Measurements from ENCODE around the gene COL4A4.

COL4A4 gene

DNA sequence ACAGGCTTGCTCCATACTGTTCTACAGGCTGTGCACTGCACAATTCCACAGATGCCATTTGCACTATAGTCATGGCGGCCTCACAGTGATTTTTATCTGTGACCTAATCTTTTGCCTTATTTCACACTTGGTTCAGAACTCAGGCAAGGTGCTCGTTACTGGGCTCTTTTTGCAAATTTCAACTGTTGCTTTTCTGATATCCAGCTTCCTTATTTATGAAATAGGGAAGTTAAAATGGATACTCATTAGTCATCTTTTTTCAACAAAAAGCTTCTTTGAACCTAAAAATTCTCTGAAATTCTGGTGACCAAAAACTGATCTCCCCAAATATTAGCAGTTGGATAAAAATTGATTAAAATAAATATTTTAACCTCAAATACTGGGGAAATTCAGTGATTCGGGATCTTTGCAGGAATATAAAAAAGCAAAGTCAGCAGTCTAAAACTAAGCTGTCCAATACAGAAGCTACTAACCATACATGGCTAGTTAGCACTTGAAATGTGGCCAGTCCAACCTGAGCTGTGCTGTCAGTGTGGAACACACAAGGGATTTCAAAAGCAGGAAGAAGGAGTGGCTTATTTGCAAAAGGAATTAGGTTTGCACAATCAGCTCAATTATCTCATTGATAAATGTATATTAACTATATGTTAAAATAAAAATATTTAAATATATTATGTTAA lies 134.4 kb downstream of the COL4A4 start:
- no peak for DNase-seq

DNA sequence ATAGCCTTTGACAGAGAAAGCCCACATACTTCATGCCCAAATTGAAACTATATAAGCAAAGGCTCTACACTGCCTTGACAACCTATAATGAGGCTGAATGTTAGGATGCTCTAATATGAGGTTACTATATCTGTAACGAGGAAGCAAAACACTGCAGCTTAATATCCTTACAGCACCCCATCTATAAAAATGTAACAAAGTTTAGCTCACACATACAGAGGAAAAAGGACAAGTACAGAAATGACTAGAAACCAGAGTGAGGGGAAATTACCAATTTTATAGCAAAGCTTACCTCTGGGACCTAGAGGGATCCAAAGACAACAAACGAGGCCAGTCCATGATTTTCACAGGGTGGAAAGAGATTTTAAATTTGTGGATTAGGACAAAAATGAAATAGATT lies 138.5 kb downstream of the COL4A4 start:
- DNase-seq: no peak

DNA sequence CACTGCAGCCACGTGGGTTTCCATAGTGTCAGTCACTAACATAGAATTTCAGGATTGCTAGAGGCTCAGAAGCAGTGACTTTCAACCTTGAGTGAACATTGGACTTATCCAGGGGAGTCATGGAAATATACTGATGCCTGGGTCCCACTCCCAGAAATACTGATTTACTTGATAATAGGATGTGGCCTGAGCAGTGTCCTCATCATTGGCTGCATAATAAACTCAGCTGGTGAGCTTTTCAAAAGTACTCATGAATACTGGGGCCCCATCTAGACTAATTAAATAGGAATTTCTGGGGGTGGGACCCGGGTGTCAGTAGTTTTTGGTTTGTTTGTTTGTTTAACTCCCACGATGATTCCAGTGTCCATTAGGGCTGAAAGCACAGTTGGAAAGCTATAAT lies 141.4 kb downstream of the COL4A4 start:
- DNase-seq: no peak

DNA sequence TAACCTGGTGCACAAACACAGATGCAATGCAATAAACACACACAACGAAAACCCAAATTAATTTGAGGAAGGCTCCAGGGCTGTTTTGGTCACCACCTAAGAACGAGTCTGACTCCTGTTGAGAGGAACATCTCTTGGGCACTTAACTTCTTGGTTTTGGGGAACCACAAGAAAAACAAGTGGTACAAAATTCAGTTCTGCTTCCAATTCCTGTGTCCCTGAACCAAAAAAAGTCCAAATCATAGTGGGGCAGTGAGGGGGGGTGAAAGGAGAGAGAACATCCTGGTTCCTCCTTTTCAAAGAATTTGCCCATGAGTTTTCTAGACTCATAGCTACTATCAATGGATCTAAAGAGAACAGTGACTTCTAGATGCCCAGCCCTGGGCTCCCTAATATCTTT lies 143.6 kb downstream of the COL4A4 start:
- DNase-seq: no peak

DNA sequence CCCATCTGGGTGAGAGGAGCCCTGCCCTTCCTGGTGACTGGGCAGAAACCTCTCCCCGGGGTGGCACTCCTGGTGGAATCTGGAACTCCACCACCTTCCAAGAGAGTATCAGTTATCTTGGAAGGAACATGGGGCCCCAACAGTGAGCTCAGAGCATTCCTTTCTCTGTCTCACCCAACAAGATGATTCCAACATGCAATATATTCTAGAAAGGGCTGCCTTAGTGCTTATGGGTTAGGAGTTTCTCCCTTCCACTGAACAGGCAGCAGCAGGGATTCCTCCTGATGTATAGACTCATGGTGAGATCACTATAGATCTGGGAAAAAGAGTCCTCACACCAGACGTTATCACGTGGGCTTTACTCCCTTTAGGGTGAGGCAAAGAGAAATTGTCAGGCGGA lies 147.1 kb downstream of the COL4A4 start:
- DNase-seq: no peak

DNA sequence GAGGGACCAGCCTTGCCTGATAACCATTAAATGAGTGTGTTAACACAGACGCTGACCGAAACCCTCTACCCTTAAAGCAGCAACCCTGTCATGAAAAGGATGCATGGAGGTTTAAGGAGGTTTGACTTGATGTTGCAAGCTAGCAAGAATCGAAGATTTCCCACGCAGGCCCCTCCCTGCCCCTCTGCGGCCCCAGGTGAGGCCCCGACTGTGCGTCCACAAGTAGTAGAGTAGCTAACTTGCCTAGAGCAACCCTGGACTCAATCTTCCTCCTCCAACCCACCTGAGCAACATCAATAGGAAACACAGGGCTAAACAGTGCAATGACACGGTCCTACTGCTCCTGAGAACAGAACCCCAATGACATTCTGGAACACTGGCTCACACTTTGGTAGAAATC lies 150.1 kb downstream of the COL4A4 start:
- no peak for DNase-seq

DNA sequence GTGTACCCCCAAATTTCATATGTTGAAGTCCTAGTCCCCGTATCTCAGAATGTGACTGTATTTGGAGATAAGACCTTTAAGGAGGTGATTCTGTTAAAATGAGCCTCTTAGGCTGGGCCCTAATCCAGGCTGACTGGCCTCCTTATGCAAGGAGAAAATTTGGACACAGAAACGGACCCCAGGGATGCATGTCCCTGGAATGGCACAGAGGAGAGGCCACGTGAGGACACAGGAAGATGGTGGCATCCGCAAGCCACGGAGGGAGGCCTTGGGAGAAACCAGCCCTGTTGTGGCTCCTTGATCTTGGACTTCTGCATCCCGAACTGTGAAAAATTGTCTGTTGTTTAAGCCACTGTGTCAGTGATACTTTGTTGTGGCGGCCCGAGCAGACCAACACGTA lies 150.7 kb downstream of the COL4A4 start:
- DNase-seq: no peak

DNA sequence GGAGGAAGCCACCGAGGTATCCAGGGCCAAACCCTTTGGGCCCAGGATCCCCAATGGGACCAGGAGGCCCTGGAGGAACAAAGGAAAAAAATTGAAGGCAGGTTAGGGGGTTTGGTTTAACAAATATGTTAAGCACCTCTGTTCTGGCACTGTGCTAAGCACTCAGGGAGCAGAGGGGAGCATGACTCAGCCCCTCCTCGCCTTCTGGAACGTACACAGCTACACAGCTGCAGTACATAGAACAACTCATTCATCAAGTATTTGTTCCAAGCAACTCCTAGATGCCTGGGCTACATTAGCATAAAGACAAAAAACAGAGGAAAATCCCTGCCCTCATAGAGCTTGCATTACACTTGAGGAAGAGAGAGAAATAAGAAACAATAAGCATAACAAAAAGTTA lies 153.6 kb downstream of the COL4A4 start:
- DNase-seq: no peak

DNA sequence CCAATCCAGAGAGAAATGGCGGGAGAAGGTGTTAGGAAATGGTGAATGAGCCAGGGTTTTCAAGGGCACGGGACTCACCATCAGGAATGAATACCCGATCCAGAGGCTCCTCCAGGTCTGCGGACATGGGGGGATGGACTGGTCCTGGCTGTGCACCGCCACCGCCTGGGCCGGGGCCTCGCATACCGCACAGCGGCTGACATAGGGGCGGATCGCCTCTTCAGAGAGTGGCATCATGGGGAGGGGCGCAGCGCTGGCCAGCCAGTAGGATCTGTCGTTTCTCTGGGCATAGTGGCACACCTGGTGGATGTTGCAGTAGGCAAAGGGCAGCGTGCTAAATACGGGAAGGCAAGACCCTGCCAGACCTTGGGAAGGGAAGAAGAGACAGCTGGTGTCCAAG lies 156.1 kb downstream of the COL4A4 start:
- DNase-seq: no peak

DNA sequence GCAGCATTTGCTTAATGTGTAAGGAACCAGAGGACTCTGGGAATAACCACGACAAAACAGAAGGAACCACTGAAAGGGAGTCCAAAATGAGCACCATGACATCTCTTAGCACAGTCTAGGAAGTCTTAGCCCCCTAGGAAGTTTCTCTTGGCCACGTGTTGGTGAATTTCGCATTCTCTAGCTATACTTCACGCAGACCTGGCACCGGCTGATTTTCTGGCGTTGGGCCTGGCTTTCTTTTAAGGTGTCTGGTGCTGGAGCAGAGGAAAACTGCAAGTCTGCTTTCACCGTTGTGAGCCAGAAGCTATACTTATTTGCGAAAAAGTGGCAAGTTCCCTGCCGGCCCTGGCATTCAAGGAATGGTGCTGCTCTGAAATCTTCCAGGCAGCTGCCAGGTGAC lies 156.9 kb downstream of the COL4A4 start:
- no peak for DNase-seq

DNA sequence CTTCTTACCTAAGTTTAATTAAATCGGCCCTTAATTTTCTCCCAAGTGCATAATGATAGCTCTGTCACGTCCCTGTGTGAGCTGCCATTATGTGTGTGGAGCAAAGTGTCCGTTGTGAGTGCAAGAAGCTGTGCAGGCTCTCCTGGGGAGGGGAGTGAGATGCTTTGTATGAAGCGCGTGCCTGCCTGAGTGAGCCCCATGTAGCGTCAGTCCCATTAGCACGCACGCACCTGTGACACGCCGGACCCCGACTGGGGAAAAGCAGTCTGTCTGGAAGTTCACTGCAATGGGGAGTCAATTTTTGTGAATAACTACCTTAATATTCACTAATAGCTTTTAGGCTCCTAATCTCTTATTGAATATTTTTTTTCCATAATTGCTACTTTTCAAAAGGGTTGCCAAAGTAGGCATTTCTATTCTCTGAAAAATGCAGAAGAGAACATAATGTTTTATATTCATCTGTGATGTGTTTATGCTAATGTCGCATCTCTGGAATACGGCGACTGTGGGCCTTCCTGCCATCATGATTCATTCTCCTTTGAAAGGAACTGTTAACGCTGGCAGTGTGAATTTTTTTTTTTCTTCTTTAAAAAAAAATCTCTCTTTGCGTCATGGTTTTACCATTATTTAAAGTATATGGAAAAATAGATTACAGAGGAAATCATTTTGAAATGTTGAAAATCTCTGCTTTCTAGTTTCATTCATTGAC lies 157.7 kb downstream of the COL4A4 start:
- no peak for DNase-seq

DNA sequence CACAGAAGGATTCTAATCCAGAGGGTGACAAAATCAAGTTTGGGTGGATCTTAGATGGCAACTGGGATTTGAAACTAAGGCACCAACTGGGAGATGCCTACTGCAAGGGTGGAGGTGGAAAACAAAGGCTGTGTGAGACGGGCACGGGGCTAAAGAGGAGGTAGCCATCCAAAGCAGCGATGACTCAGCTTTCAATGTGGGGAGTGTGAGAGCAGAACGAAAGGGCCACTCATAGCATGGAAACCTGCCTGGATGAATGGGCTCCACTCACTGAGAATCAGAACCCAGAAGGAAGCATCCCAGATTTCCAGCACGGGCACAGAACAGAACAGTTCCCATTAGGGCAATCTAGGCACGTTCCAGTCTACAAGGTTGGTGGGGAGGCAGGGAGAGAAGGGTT lies 159.5 kb downstream of the COL4A4 start:
- DNase-seq: no peak

DNA sequence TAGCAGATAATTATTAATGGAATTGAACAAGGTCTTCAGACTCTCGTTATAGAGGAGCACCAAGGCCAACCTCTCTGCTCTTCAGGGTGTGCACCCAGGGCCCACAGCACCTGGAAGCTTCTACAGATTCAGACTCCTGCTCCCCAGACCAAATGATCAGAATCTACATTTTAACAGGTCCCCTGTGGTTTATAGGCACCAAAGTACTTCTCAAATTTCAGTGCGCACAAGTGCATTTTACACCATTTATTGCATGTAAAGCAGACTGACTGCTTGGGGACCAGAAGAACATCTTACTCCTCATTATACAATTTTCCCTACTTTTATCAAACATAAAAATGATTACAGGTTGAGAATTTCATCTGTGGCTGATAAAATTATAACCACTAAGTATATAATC lies 163.9 kb downstream of the COL4A4 start:
- DNase-seq: no peak

DNA sequence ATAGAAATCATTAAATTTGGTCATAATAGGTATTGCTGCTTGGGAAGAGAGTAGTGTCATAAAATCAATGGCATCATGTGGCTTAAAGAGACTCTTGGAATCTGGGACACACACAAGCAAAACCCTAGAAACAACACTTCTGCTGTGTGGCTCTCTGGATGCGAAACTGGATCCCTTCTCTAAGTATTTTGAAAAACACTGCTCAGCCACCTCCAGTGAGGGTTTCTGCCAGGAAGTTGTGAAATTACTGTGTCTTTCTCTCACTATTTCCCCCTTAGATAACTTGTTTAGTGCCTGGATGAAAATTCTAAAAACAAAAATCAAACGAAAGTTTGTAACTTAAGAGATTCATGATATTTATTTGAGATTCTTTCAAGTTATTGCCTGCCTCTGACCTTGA lies 164.3 kb downstream of the COL4A4 start:
- DNase-seq: no peak

DNA sequence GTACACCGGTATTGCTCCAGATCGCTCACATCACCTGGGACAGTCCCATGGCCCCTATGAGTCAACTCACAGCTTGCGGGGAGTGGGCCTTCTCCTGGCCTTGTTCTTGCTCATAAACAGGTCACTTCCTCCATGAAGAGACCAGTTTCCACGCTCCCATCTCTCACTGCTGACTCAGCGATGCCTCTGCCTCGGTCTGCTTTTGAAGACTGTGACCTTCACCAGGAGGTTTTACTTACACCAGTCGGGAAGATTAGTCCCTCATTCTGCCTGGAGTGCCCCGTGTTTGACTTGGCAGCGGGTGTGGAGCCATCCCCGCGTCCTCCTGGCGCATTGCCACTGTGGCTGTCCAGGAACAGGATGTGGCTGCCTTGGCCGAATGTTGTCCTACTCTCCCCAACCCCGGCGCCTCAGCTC lies 168.4 kb downstream of the COL4A4 start:
- no peak for DNase-seq

DNA sequence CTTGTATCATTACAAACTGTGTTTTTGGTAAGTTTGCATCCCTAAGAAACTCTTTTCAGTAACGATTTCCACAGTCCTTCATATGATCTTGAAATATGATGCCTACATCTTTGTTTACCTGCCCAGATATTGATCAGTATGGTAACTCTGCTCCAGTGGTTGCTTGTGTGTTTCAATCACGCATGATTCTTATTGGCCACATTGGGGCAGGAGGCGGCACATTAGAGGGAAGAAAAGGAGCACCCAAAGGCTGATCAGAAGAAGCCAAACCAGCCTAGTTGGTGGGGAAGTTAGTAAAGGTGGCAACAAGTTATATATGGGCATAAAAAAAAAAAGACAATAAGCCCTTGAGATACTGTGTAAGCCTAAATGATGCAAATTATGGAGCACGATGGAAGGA lies 169.2 kb downstream of the COL4A4 start:
- DNase-seq: peak; percentile 24

DNA sequence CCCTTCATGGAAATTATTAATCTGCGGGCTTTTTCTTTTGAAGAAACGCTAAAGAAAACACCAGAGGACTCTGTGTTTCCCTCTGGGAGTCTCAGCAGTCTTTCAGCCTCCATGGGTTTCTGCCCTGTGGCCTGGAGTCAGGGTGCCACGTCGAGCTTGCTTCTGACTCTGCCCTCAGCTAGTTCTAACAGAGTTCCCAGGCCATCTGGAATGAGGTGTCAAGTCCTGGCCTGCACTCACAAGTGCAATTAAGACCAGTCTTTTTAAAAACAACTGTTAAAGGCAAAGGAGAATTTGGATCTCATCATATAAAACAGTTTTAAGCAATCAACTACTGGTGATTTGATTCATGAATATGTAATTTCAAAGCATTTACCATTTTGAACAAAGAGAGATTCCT lies 170.8 kb downstream of the COL4A4 start:
- DNase-seq: no peak

DNA sequence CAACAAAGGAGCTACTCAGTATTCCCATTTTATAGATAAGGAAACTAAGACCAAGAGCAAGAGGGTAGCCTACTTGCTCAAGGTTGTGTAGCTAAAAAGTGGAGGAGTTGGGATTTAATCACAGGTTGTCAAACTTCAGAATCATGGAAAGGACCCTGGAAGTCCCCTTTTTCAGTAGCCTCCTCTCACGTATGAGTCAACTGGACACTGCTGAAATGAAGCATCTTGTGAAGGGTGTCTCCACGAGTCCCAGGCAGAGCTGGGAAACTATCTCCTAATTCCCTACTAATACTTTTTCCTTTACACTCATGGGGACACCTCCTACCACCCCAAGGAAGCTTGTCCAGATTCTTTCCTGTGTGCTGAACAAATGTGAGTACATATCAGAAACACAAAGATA lies 172.3 kb downstream of the COL4A4 start:
- no peak for DNase-seq

DNA sequence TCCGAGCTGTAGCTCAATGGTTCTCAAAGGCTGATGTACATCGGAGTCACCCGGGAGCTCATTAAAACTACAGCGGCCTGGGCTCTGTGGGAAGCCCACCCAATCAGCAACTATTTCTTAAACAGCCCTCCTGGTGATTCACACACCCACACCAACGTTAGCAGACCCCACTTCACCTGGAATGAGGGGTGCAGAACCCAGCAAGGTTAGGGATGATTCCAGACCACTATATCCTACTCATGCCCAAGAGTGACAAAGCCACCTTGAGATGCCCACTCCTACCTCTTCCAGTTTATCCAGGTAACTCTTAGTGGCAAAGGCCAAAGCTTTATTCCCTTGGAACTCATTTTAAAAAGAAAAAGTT lies 178.4 kb downstream of the COL4A4 start:
- DNase-seq: no peak

DNA sequence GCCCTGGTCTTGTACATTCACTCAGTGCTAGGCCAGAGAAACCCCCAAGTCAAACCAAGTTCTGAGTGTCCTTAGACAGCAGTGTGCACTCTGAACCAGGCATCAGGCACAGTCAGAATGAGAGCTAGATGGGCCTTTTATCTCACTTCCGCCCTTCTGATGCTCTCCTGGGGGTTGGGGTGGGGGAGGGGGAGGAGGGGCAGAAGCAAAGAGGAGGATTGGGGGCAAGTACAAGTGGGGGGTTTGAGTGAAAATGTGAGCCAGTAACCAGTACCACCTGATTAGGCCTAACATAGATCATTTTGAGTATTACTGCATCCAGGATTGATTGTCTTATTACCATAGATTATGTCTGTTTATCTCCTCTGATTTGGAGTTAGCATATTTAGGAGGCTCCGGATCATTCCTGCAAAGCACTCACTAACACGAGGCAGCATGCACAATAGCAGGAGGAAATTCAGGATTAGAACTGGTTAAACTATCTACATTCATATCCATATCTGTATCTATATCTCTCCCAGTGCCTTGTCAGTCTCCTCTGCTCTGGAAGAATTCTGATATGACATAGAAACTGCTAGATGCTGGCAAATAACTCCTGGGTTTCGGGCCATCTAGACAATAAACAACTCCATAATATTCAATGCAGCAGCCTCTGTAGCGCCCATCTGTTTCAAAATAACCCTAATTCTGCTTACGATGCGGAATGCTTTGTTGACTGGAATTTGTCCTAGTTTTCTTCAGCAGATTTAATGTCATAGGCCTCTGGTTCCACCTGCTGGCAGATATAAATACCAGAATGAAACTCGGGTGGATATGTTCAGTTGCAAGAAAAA lies 179.0 kb downstream of the COL4A4 start:
- peak; percentile 80 for DNase-seq

DNA sequence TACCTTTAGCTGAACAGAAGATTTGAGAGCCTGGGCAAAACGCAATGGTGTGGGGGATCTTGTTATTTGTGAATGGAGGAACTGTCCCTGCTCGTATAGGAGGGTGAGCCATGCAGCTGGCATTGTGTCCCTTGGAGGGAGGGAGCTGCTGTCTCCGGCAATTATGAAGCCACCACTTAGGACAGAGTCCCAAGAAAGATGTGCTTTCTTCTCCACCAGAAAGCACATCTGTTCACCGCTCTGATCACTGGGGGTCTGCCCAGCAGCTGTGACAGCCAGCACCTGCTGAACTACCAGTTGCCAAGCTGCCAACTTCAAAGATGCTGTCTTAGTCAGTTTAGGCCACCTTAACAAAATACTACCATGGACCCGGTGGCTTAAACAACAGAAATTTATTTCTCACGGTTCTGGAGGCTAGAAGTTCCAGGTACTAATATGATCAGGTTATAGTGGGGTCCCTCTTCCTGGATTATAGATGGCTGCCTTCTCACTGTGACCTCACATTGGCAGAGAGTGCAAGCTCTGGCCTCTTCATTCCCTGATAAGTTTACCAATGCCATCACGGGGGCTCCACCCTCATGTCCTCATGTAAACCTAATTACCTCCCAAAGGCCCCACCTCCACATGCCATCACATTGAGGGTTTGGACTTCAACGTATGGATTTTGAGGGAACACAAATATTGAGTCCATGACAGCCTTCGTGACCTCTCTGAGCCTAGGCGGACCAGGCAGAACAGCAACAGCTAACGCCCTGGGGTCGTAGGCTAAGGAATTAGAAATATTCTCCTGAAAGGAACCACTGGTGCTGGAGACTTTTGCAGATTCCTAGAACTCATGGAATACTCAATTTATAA lies 179.9 kb downstream of the COL4A4 start:
- no peak for DNase-seq

DNA sequence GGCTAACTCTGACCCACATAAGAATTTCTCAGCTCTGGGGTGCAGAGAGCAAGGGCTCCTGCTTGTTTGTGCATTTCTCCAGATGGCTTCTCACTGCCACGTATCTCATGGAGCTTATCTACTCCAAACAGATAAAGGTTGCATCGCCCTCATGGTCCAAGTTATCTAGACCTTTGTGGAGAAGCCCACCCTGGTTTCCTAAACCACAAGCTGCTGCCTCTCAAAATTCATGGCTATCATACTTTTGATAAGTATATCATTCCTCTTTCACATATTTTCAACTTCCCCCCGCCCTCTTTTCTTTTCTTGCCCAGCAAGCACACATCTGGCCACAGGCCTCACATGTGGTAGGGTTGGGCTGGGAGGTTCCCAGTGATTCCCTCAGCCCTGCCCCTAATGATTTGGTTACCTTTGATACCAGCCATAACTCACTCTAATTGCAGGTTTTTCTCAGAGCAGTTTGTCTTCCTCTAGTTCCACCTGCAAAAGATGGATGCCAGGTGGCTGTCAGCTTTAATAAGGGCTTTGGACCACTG lies 182.1 kb downstream of the COL4A4 start:
- DNase-seq: peak; percentile 32

DNA sequence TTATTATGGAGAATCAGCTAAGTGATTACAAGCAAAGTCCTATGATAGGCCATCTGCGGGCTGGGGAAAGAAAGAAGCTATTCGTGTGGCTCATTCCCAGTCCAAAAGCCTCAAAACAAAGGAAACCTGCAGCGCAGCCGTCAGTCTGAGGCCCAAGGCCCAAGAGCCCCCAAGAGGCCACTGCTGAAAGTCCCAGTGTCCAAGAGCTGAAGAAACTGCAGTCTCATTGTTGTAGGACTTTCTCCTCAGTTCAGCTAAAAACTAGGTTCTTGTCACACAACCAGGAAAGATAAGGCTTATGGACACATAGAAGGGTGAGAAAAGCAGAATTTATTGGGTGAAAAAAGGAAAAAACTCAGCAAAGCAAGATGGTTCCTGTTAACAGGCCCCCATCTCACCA lies 185.0 kb downstream of the COL4A4 start:
- no peak for DNase-seq

All from NCI-H82 (cell line).